K562 (cell line): ENCODE results near the gene ADAMTS15. TPM values are rescaled to one million over a fixed set of nuclear protein-coding genes. Genes with fewer than 3 reads are reported as not detected.

ENCODE experiments used
- ATAC-seq: fragments of 200-7000 bp; cut with Tn5 transposase; 3 replicates; pipeline ENCODE4 v1.9.1; 2020; ENCODE audit warnings: moderate library complexity
- BruUV-seq: library from RNA; stranded (reverse); fragments of 400-500 nt; replicated peaks from 2 replicates; lab custom pipeline; 2021; lab: Mats Ljungman, UMichigan
- CTCF ChIA-PET: fragments of 300-600 bp; formaldehyde crosslinking; extraction: SDS; loops from one replicate; lab custom pipeline; 2021; ENCODE audit warnings: low intra/inter-chr PET ratio; lab: Yijun Ruan, JAX
- POLR2A ChIA-PET: fragments of 300-600, 350-650 bp; sonication (Branson Sonifier 250); formaldehyde crosslinking; extraction: SDS; loops from one replicate; lab custom pipeline; 2021; ENCODE audit warnings: antibody characterized with exemption, inconsistent platforms; lab: Yijun Ruan, JAX
- DNase-seq, 4 experiments: peaks; one replicate each; pipeline versions ENCODE4 v3.0.0 to v3.0.0-alpha.2; 2011 to 2018; ENCODE audit warnings: low spot score in 3 of 4, mixed read lengths in 3 of 4; ENCODE audit errors: extremely low read depth in 1 of 4
- FAIRE-seq: peaks from 2 replicates; lab custom pipeline; 2011; peaks lifted over from hg19 to GRCh38; lab: Jason Lieb, UNC
- H2AFZ ChIP-seq: 2 replicates; pipeline ENCODE4 v1.6.0; 2011; ENCODE audit warnings: low read depth, low read length, control low read depth, inconsistent platforms
- H3K27ac ChIP-seq: fragments of 200-600 bp; 3 replicates; pipeline ENCODE4 v1.8.0; 2011; ENCODE audit warnings: low read depth, mild to moderate bottlenecking, control low read depth, inconsistent platforms, low read length, moderate library complexity, mixed read lengths; ENCODE audit errors: extremely low read depth
- H3K27me3 ChIP-seq, 2 experiments: fragments of 300-600 bp in 1 of 2; 2 replicates in 1 of 2; 3 replicates in 1 of 2; pipeline versions ENCODE4 v1.6.0 to v1.8.0; 2011; ENCODE audit warnings: inconsistent platforms in 2 of 2, low read length in 2 of 2, mild to moderate bottlenecking in 1 of 2, mixed read lengths in 1 of 2, moderate library complexity in 1 of 2; ENCODE audit not compliant: control insufficient read depth in 2 of 2, insufficient read depth in 2 of 2
- H3K36me3 ChIP-seq: fragments of 300-600 bp; 3 replicates; pipeline ENCODE4 v1.8.0; 2011; ENCODE audit warnings: mild to moderate bottlenecking, low read length, inconsistent platforms; ENCODE audit not compliant: control insufficient read depth, insufficient read depth
- H3K4me1 ChIP-seq, 2 experiments: fragments of 200-600 bp in 1 of 2; replicated peaks in 1 of 2; 2 replicates in 1 of 2; 3 replicates in 1 of 2; pipeline versions ENCODE4 v1.5.1 to v1.8.0; 2011; ENCODE audit warnings: inconsistent platforms in 2 of 2, low read length in 2 of 2, mild to moderate bottlenecking in 1 of 2, mixed read lengths in 1 of 2, moderate library complexity in 1 of 2; ENCODE audit not compliant: control insufficient read depth in 2 of 2, insufficient read depth in 2 of 2
- H3K4me2 ChIP-seq: 2 replicates; pipeline ENCODE4 v1.6.1; 2011; ENCODE audit warnings: low read length, control low read depth, inconsistent platforms, mixed read lengths; ENCODE audit not compliant: insufficient read depth
- H3K4me3 ChIP-seq: fragments of 200-600 bp; sonication (generic), shearing (Covaris generic); 2 replicates; pipeline ENCODE4 v1.5.1; 2016; ENCODE audit warnings: control low read depth, inconsistent platforms
- H3K79me2 ChIP-seq: fragments of 200-600 bp; 3 replicates; pipeline ENCODE4 v1.8.0; 2011; ENCODE audit warnings: low read length, inconsistent platforms; ENCODE audit not compliant: control insufficient read depth, insufficient read depth
- H3K9ac ChIP-seq, 2 experiments: 2 replicates each; pipeline versions ENCODE4 v1.6.0 to v1.6.1; 2011; ENCODE audit warnings: low read depth in 2 of 2, low read length in 2 of 2, control low read depth in 1 of 2, inconsistent platforms in 1 of 2, mild to moderate bottlenecking in 1 of 2, mixed read lengths in 1 of 2; ENCODE audit not compliant: insufficient read depth in 1 of 2
- H3K9me1 ChIP-seq: one replicate; pipeline ENCODE4 v1.6.0; 2011; ENCODE audit warnings: inconsistent platforms, mild to moderate bottlenecking, low read length, moderate library complexity; ENCODE audit not compliant: control insufficient read depth, insufficient read depth
- H3K9me3 ChIP-seq: replicated peaks from 2 replicates; pipeline ENCODE4 v1.5.1; 2011; ENCODE audit warnings: low read depth, low read length, inconsistent platforms; ENCODE audit not compliant: control insufficient read depth, insufficient read depth
- H4K20me1 ChIP-seq: replicated peaks from 2 replicates; pipeline ENCODE4 v1.6.1; 2011; ENCODE audit warnings: low read length, inconsistent platforms, mixed read lengths; ENCODE audit not compliant: control insufficient read depth, insufficient read depth
- BCOR ChIP-seq: fragments of 450-650 bp; IDR thresholded peaks from 2 replicates; pipeline ENCODE4 v1.6.1; 2016
- DPF2 ChIP-seq: fragments of 450-650 bp; IDR thresholded peaks from 2 replicates; pipeline ENCODE4 v1.6.1; 2016
- EGR1 ChIP-seq: fragments of 450-650 bp; conservative IDR thresholded peaks from 2 replicates; pipeline ENCODE4 v1.6.1; 2017; ENCODE audit warnings: mild to moderate bottlenecking
- HBP1 ChIP-seq: fragments of 450-650 bp; formaldehyde crosslinking; IDR thresholded peaks from 2 replicates; pipeline ENCODE4 v1.4.0; 2022; ENCODE audit warnings: missing genetic modification characterization
- HMG20A ChIP-seq: fragments of 450-650 bp; formaldehyde crosslinking; conservative IDR thresholded peaks from 2 replicates; pipeline ENCODE4 v1.4.0; 2020; ENCODE audit warnings: mild to moderate bottlenecking, mixed read lengths
- HNRNPH1 ChIP-seq: fragments of 200-400 bp; formaldehyde crosslinking; optimal IDR thresholded peaks from 2 replicates; pipeline ENCODE3; 2017; ENCODE audit warnings: low read depth, mild to moderate bottlenecking, low read length, moderate library complexity
- NRF1 ChIP-seq, 2 experiments: fragments of 450-650 bp; IDR thresholded peaks in 1 of 2; conservative IDR thresholded peaks in 1 of 2; 2 replicates each; pipeline ENCODE4 v1.6.1; 2014; ENCODE audit warnings: mild to moderate bottlenecking in 2 of 2
- PTBP1 ChIP-seq: fragments of 200-400 bp; formaldehyde crosslinking; IDR thresholded peaks from 2 replicates; pipeline ENCODE4 v1.6.1; 2017; ENCODE audit warnings: low read depth, low read length
- SMARCC2 ChIP-seq: fragments of 450-650 bp; IDR thresholded peaks from 2 replicates; pipeline ENCODE4 v1.6.1; 2017; ENCODE audit warnings: antibody characterized with exemption, moderate library complexity, mild to moderate bottlenecking, low read depth
- TCF7L2 ChIP-seq: fragments of 150-350 bp; IDR thresholded peaks from 2 replicates; pipeline ENCODE4 v1.6.1; 2016; ENCODE audit warnings: low read depth, mild to moderate bottlenecking, low read length, moderate library complexity
- ZKSCAN3 ChIP-seq: fragments of 250-450 bp; sonication (Bioruptor Pico); IDR thresholded peaks from 2 replicates; pipeline ENCODE4 v1.4.0; 2020
- ZKSCAN8 ChIP-seq: fragments of 200-800 bp; sonication (Bioruptor generic); IDR thresholded peaks from 2 replicates; pipeline ENCODE4 v1.6.1; 2016; ENCODE audit warnings: missing genetic modification characterization, missing compliant biosample characterization
- ZNF740 ChIP-seq, 3 experiments: fragments of 200-800 bp in 1 of 3; sonication (Bioruptor generic) in 1 of 3; sonication (generic) in 1 of 3; formaldehyde crosslinking in 1 of 3; IDR thresholded peaks; 2 replicates each; pipeline versions ENCODE4 v1.6.1 to v1.8.0; 2016 to 2022; ENCODE audit warnings: mild to moderate bottlenecking in 2 of 3, missing compliant biosample characterization in 2 of 3, missing genetic modification characterization in 2 of 3, missing genetic modification reagents in 1 of 3
- ZNF785 ChIP-seq: fragments of 250-450 bp; sonication (Bioruptor Pico); IDR thresholded peaks from 2 replicates; pipeline ENCODE4 v1.4.0; 2020; ENCODE audit warnings: mild to moderate bottlenecking
- WGBS: fragments of 100-300 bp; shearing (Covaris generic); methylation state at CpG from one replicate; pipeline ENCODE4 v1.1.6; 2016; ENCODE audit warnings: low coverage, mixed read lengths; ENCODE audit not compliant: insufficient coverage; ENCODE audit errors: missing lambda C conversion rate; 5-methylcytosine and 5-hydroxymethylcytosine counted together
- in situ Hi-C: fragments of 300-500 bp; cut with MboI; formaldehyde crosslinking; loops from 4 replicates; pipeline ENCODE4 v1.15.0; 2018; ENCODE audit warnings: inconsistent platforms, mixed read lengths
- intact Hi-C: fragments of 100-400 bp; cut with micrococcal nuclease; formaldehyde crosslinking; loops from 2 replicates; pipeline ENCODE4 v1.14.2; 2022
- polyA plus RNA-seq, 8 experiments: library from polyadenylated mRNA; depleted of rRNA in 4 of 8; stranded (reverse) in 5 of 8; unstranded in 3 of 8; fragments of >200 nt; fragmentation: Nextera tagmentation in 2 of 8; fragmentation: Illumina TruSeq in 1 of 8; extraction: Ambion mirVana in 2 of 8; extraction: Trizol in 1 of 8; gene quantifications; 2 replicates each; pipeline versions ENCODE4 v1.2.1 to v1.2.3, GENCODE V29; 2011 to 2014; ENCODE audit warnings: inconsistent platforms in 1 of 8, missing spikeins in 1 of 8
- total RNA-seq, 7 experiments: library from RNA; depleted of rRNA in 6 of 7; stranded (reverse); fragments of >200 nt in 6 of 7; fragmentation: Illumina TruSeq in 2 of 7; extraction: Trizol in 2 of 7; gene quantifications; 2 replicates each; pipeline versions ENCODE4 v1.2.1 to v1.2.3, GENCODE V29; 2011 to 2021; ENCODE audit warnings: low replicate concordance in 1 of 7

The ADAMTS15 gene
- total and polyA plus RNA-seq, 9 of the 15 experiments (the other 6 are each of a cell fraction or from before 2014, with no cell fraction given): 0.04 TPM; not detected in 8

GRCh38 chr11:130403271-130403804 lies 45.1 kb upstream of the ADAMTS15 start:
- peaks cover 3% of the 10 kb centered on the region; the same call in 1 of the 2 replicates for H4K20me1 ChIP-seq
- no peak overlapping the region for H3K4me3 ChIP-seq
- FAIRE-seq (no peak), DNase-seq (no peak), ATAC-seq (peak; percentile 36; the same call in 1 of the 3 replicates)
- in situ Hi-C loops: no loop called here
- TF ChIP-seq EGR1: 0 out of 2 replicates have a peak, but pooled peaks have one; percentile 8
- TF ChIP-seq DPF2: no peak
- ChIA-PET POLR2A (interaction anchor here (1.2 kb wide), 1 partner anchor 11 kb away, joined by 4 read pairs; no protein-coding TSS in a partner anchor), CTCF (no interaction called here)
- 4% methylated on average over 11 of the region's 11 CpGs for WGBS
- no peak overlapping the region for H3K4me2 ChIP-seq
- H3K9me3 ChIP-seq: no peaks in the 10 kb centered on the region
- H2AFZ ChIP-seq: no peak overlapping the region
- intact Hi-C loops: no loop called here
- H3K27me3 ChIP-seq: peaks cover 31 to 80% of the 10 kb centered on the region in 2 experiments
- H3K9ac ChIP-seq: no peak overlapping the region
- no peaks in the 10 kb centered on the region for H3K4me1 ChIP-seq
- BruUV-seq: no TSS peak
- H3K79me2 ChIP-seq: no peaks in the 10 kb centered on the region
- no peaks in the 10 kb centered on the region for H3K36me3 ChIP-seq
- H3K27ac ChIP-seq: no peak overlapping the region
- H3K9me1 ChIP-seq: no peaks in the 10 kb centered on the region

- TF ChIP-seq TCF7L2 (no peak), ZKSCAN8 (no peak), ZNF785 (no peak), HBP1 (CRISPR knock-in tag) (no peak), HNRNPH1 (no peak), SMARCC2 (no peak), ZNF740 (CRISPR knock-in tag; IDR thresholded peaks at IDR 0.05) (no peak), ZNF740 (tag; IDR thresholded peaks at IDR 0.05) (no peak), NRF1 (conservative IDR thresholded peaks at IDR 0.05 in 1 of 2, IDR thresholded peaks at IDR 0.05 in 1 of 2) (no peak), HMG20A (CRISPR knock-in tag) (no peak), BCOR (no peak), ZKSCAN3 (CRISPR knock-in tag) (no peak), PTBP1 (no peak)
- BruUV-seq: no TSS peak
- H3K9ac ChIP-seq: no peak overlapping the region
- no peak overlapping the region for H3K27ac ChIP-seq
- no peaks in the 10 kb centered on the region for H3K9me3 ChIP-seq
- no peak for ATAC-seq
- FAIRE-seq: no peak
- intact Hi-C loops (no loop called here), in situ Hi-C loops (no loop called here)
- no peak overlapping the region for H3K4me2 ChIP-seq
- no peaks in the 10 kb centered on the region for H3K79me2 ChIP-seq
- H3K4me1 ChIP-seq: no peaks in the 10 kb centered on the region
- no peaks in the 10 kb centered on the region for H3K36me3 ChIP-seq
- no peak overlapping the region for H2AFZ ChIP-seq
- H3K27me3 ChIP-seq: peaks cover 35 to 86% of the 10 kb centered on the region in 2 experiments
- WGBS: 6% methylated on average over 3 of the region's 3 CpGs
- no peaks in the 10 kb centered on the region for H3K9me1 ChIP-seq
- DNase-seq: no peak
- ChIA-PET POLR2A (interaction anchor here (1.2 kb wide), 1 partner anchor 11 kb away, joined by 4 read pairs; no protein-coding TSS in a partner anchor), CTCF (interaction anchor here (0.6 kb wide), 1 partner anchor 491 kb away, joined by 4 read pairs; no protein-coding TSS in a partner anchor)
- H4K20me1 ChIP-seq: peaks cover 3% of the 10 kb centered on the region; the same call in 1 of the 2 replicates
- H3K4me3 ChIP-seq: no peak overlapping the region
Observed at GRCh38 chr11:130403967-130404366, 44.5 kb upstream of the ADAMTS15 start.
